SK-N-SH (cell line): ENCODE results near the gene NFATC4. TPM values are rescaled to one million over a fixed set of nuclear protein-coding genes. Genes with fewer than 3 reads are reported as not detected.

Source experiments
- CTCF ChIA-PET: fragments of 300-600, 350-600 bp; formaldehyde crosslinking; extraction: SDS; loops from one replicate; lab custom pipeline; 2021; lab: Yijun Ruan, JAX
- POLR2A ChIA-PET: fragments of 350-600 bp; sonication (Branson Sonifier 250); formaldehyde crosslinking; extraction: SDS; loops from one replicate; lab custom pipeline; 2020; ENCODE audit warnings: antibody characterized with exemption, inconsistent platforms; lab: Yijun Ruan, JAX
- DNase-seq: peaks from one replicate; pipeline ENCODE4 v3.0.0; 2012
- H2AFZ ChIP-seq: fragments of 200-600 bp; sonication (generic); 2 replicates; pipeline ENCODE4 v1.8.1; 2016; ENCODE audit warnings: antibody characterized with exemption, mild to moderate bottlenecking, low read depth
- H3F3A ChIP-seq: fragments of 200-600 bp; sonication (generic); replicated peaks from 2 replicates; pipeline ENCODE3; 2016; ENCODE audit warnings: antibody characterized with exemption, mild to moderate bottlenecking; ENCODE audit not compliant: insufficient read depth
- H3K27ac ChIP-seq, 2 experiments: fragments of 200-500 bp in 1 of 2; fragments of 200-600 bp in 1 of 2; sonication (Bioruptor generic) in 1 of 2; sonication (generic), shearing (Covaris generic) in 1 of 2; 2 replicates each; pipeline versions ENCODE4 v1.5.1 to v1.6.1; 2014 to 2016; ENCODE audit warnings: low read depth in 2 of 2, inconsistent platforms in 1 of 2, low read length in 1 of 2, mild to moderate bottlenecking in 1 of 2, mixed read lengths in 1 of 2
- H3K27me3 ChIP-seq: fragments of 200-600 bp; sonication (generic), shearing (Covaris generic); 2 replicates; pipeline ENCODE4 v1.6.1; 2016; ENCODE audit warnings: mixed run types; ENCODE audit not compliant: insufficient read depth
- H3K36me3 ChIP-seq, 2 experiments: fragments of 200-500 bp in 1 of 2; fragments of 200-600 bp in 1 of 2; sonication (Bioruptor generic) in 1 of 2; sonication (generic) in 1 of 2; replicated peaks in 1 of 2; 2 replicates each; pipeline versions ENCODE3 to v1.5.1; 2014 to 2016; ENCODE audit warnings: low read length in 1 of 2, mild to moderate bottlenecking in 1 of 2; ENCODE audit not compliant: insufficient read depth in 2 of 2, control insufficient read depth in 1 of 2
- H3K4me1 ChIP-seq, 2 experiments: fragments of 200-500 bp in 1 of 2; fragments of 200-600 bp in 1 of 2; sonication (Bioruptor generic) in 1 of 2; sonication (generic), shearing (Covaris generic) in 1 of 2; 2 replicates each; pipeline versions ENCODE4 v1.5.1 to v1.6.1; 2014 to 2016; ENCODE audit warnings: low read depth in 1 of 2, low read length in 1 of 2, mixed run types in 1 of 2; ENCODE audit not compliant: insufficient read depth in 2 of 2, control insufficient read depth in 1 of 2
- H3K4me2 ChIP-seq: fragments of 200-600 bp; sonication (generic), shearing (Covaris generic); 2 replicates; pipeline ENCODE4 v1.6.1; 2017; ENCODE audit warnings: mixed run types
- H3K4me3 ChIP-seq, 2 experiments: fragments of 200-500 bp in 1 of 2; fragments of 200-600 bp in 1 of 2; sonication (Bioruptor generic) in 1 of 2; sonication (generic), shearing (Covaris generic) in 1 of 2; 2 replicates each; pipeline versions ENCODE4 v1.5.1 to v1.8.1; 2014 to 2016; ENCODE audit warnings: low read depth in 2 of 2, inconsistent platforms in 1 of 2, low read length in 1 of 2, mild to moderate bottlenecking in 1 of 2, mixed read lengths in 1 of 2, moderate library complexity in 1 of 2
- H3K79me2 ChIP-seq: fragments of 200-600 bp; sonication (generic); 2 replicates; pipeline ENCODE4 v1.8.1; 2017; ENCODE audit warnings: mild to moderate bottlenecking; ENCODE audit not compliant: insufficient read depth
- H3K9ac ChIP-seq: fragments of 200-600 bp; sonication (generic); 2 replicates; pipeline ENCODE4 v1.6.1; 2017; ENCODE audit warnings: mixed run types
- H3K9me2 ChIP-seq: fragments of 200-600 bp; sonication (generic); 2 replicates; pipeline ENCODE4 v1.6.1; 2017; ENCODE audit warnings: mixed run types
- H3K9me3 ChIP-seq: fragments of 200-600 bp; sonication (generic); 2 replicates; pipeline ENCODE4 v1.6.1; 2017; ENCODE audit warnings: mixed run types, mild to moderate bottlenecking, moderate library complexity
- H4K20me1 ChIP-seq: fragments of 200-600 bp; sonication (generic); 2 replicates; pipeline ENCODE4 v1.6.1; 2017; ENCODE audit warnings: mild to moderate bottlenecking, mixed run types; ENCODE audit not compliant: insufficient read depth
- CHD2 ChIP-seq: fragments of 150-350 bp; IDR thresholded peaks from 2 replicates; pipeline ENCODE4 v1.6.1; 2018; ENCODE audit warnings: low read length; ENCODE audit not compliant: partially characterized antibody
- CTCF ChIP-seq: fragments of 200-600 bp; sonication (generic); IDR thresholded peaks from 2 replicates; pipeline ENCODE4 v1.6.1; 2017; ENCODE audit warnings: antibody characterized with exemption, mild to moderate bottlenecking, moderate library complexity
- ELF1 ChIP-seq: IDR thresholded peaks from 2 replicates; pipeline ENCODE4 v1.4.0; 2012
- EP300 ChIP-seq, 2 experiments: IDR thresholded peaks; 2 replicates each; pipeline versions ENCODE4 v1.4.0 to v1.6.1; 2012; ENCODE audit warnings: borderline replicate concordance in 1 of 2, low read depth in 1 of 2, low read length in 1 of 2
- FOSL2 ChIP-seq: IDR thresholded peaks from 2 replicates; pipeline ENCODE4 v1.4.0; 2012; ENCODE audit warnings: low read depth, mild to moderate bottlenecking, moderate library complexity, borderline replicate concordance
- FOXJ3 ChIP-seq: sonication (generic); formaldehyde crosslinking; IDR thresholded peaks from 2 replicates; pipeline ENCODE4 v1.5.1; 2020; ENCODE audit warnings: mild to moderate bottlenecking, missing genetic modification reagents
- FOXM1 ChIP-seq: IDR thresholded peaks from 2 replicates; pipeline ENCODE4 v1.4.0; 2012; ENCODE audit warnings: low read depth, mild to moderate bottlenecking
- GABPA ChIP-seq: IDR thresholded peaks from 2 replicates; pipeline ENCODE4 v1.4.0; 2012; ENCODE audit warnings: low read depth, mild to moderate bottlenecking
- GATA2 ChIP-seq: sonication (generic); formaldehyde crosslinking; IDR thresholded peaks from 2 replicates; pipeline ENCODE4 v1.5.0; 2020; ENCODE audit warnings: mild to moderate bottlenecking, missing genetic modification reagents
- JUND ChIP-seq: IDR thresholded peaks from 2 replicates; pipeline ENCODE4 v1.4.0; 2012
- NFIC ChIP-seq: IDR thresholded peaks from 2 replicates; pipeline ENCODE4 v1.4.0; 2012; ENCODE audit warnings: borderline replicate concordance
- PBX3 ChIP-seq: IDR thresholded peaks from 2 replicates; pipeline ENCODE4; 2012
- POLR2AphosphoS5 ChIP-seq: IDR thresholded peaks from 2 replicates; pipeline ENCODE4 v1.6.1; 2012; ENCODE audit warnings: low read depth, low read length
- RXRA ChIP-seq: IDR thresholded peaks from 2 replicates; pipeline ENCODE4 v1.4.0; 2012; ENCODE audit warnings: low read depth, mild to moderate bottlenecking, borderline replicate concordance
- SMC3 ChIP-seq: IDR thresholded peaks from 2 replicates; pipeline ENCODE4 v1.6.1; 2012; ENCODE audit warnings: low read depth, low read length, improper control_type of control experiment
- TAF1 ChIP-seq: IDR thresholded peaks from 2 replicates; pipeline ENCODE4 v1.6.1; 2012; ENCODE audit warnings: low read depth, mild to moderate bottlenecking, low read length, moderate library complexity, borderline replicate concordance
- USF1 ChIP-seq: IDR thresholded peaks from 2 replicates; pipeline ENCODE4 v1.4.0; 2012; ENCODE audit warnings: low read depth, borderline replicate concordance
- USF2 ChIP-seq: fragments of 150-350 bp; IDR thresholded peaks from 2 replicates; pipeline ENCODE4 v1.6.1; 2017; ENCODE audit warnings: antibody characterized with exemption, low read length, low read depth, borderline replicate concordance
- WGBS: methylation state at CpG from one replicate; pipeline ENCODE4 v1.1.6; 2017; ENCODE audit warnings: low lambda C conversion rate; 5-methylcytosine and 5-hydroxymethylcytosine counted together
- polyA plus RNA-seq, 3 experiments: library from polyadenylated mRNA; depleted of rRNA; stranded (reverse); fragments of >200 nt; gene quantifications; 2 replicates each; pipeline ENCODE4 v1.2.3, GENCODE V29; 2012

The NFATC4 gene
- polyA plus RNA-seq, 1 of the 3 experiments (the other 2 are of a cell fraction) = 25.3 TPM

- POLR2A ChIA-PET = interaction anchor here (1.3 to 1.7 kb wide), 2 partner anchors 109 to 115 kb away, joined by 4 read pairs; partner anchors contain the start of gene SDR39U1
- Histone ChIP-seq H3K4me1 (peaks cover 0 to 7% of the 10 kb centered on the region in 2 experiments; a peak in 1 of 4 replicates), H3K4me2 (no peak overlapping the region), H3K9me3 (no peaks in the 10 kb centered on the region), H3K79me2 (no peaks in the 10 kb centered on the region), H3K9ac (no peak overlapping the region), H2AFZ (no peak overlapping the region), H3K27me3 (no peaks in the 10 kb centered on the region), H3K27ac (no peak overlapping the region), H3K9me2 (no peaks in the 10 kb centered on the region), H3K4me3 (no peak overlapping the region), H4K20me1 (no peaks in the 10 kb centered on the region), H3F3A (no peaks in the 10 kb centered on the region), H3K36me3 (no peaks in the 10 kb centered on the region)
- CTCF ChIA-PET = interaction anchor here (0.6 to 14.6 kb wide), 14 partner anchors 9 to 115 kb away, joined by 3 to 115 read pairs (median 5); partner anchors contain the start of genes CBLN3, CIDEB, KHNYN and LTB4R
- 69% methylated on average over 2 of the region's 2 CpGs for WGBS
- DNase-seq = no peak
- TF ChIP-seq USF2 (no peak), TAF1 (no peak), PBX3 (no peak), NFIC (no peak), FOXJ3 (no peak), POLR2AphosphoS5 (no peak), JUND (no peak), GATA2 (CRISPR knock-in tag) (no peak), RXRA (no peak), EP300 (IDR thresholded peaks at IDR 0.05; ENCODE audit: borderline replicate concordance in 1 of 2, low read depth in 1 of 2, low read length in 1 of 2) (no peak), FOXM1 (no peak), USF1 (no peak), FOSL2 (no peak), GABPA (no peak), ELF1 (no peak), SMC3 (no peak), CHD2 (no peak), CTCF (no peak)
These were observed 40.7 kb upstream of the NFATC4 start for GRCh38 chr14:24327303-24327702.
